GM12892 (cell line): Measurements from ENCODE around the gene NKAIN2.
"Not testable (repeated sequence)": the region's sequence is repeated elsewhere in the genome, so short reads cannot be mapped to it uniquely, and the experiment has no call there.

Experiments
- DNase-seq: peaks from one replicate; pipeline ENCODE4 v3.0.0; 2011; ENCODE audit not compliant: insufficient read length
- FAIRE-seq: peaks from 2 replicates; lab custom pipeline; 2011; peaks lifted over from hg19 to GRCh38; lab: Jason Lieb, UNC
- POLR2A ChIP-seq: IDR thresholded peaks from 2 replicates; pipeline ENCODE4 v1.6.1; 2011; ENCODE audit warnings: low read depth, low read length, control low read depth
- POLR2AphosphoS5 ChIP-seq: IDR thresholded peaks from 2 replicates; pipeline ENCODE4 v1.6.1; 2011; ENCODE audit warnings: low read depth, low read length, control low read depth
- TAF1 ChIP-seq: IDR thresholded peaks from 2 replicates; pipeline ENCODE4 v1.6.1; 2011; ENCODE audit warnings: low read depth, mild to moderate bottlenecking, control low read depth, low read length, borderline replicate concordance

The NKAIN2 gene

GRCh38 chr6:124551711-124552233 is 748.1 kb downstream of the NKAIN2 start:
- no peak for DNase-seq
- no peak for FAIRE-seq
- no peak for TF ChIP-seq POLR2A
- TF ChIP-seq POLR2AphosphoS5, result no peak

GRCh38 chr6:124557873-124558272 is 754.2 kb downstream of the NKAIN2 start:
- TF ChIP-seq POLR2A (no peak), POLR2AphosphoS5 (no peak), TAF1 (no peak)
- FAIRE-seq (no peak), DNase-seq (no peak)

- not testable (repeated sequence) for FAIRE-seq, DNase-seq
Observed at GRCh38 chr6:124560078-124560477, 756.4 kb downstream of the NKAIN2 start.

GRCh38 chr6:124560873-124561567 is 757.4 kb downstream of the NKAIN2 start:
- DNase-seq (no peak), FAIRE-seq (no peak)
- TF ChIP-seq TAF1 (no peak), POLR2A (no peak), POLR2AphosphoS5 (no peak)

- DNase-seq (no peak), FAIRE-seq (no peak)
- TF ChIP-seq POLR2AphosphoS5 (no peak), TAF1 (no peak), POLR2A (no peak)
Observed at GRCh38 chr6:124561635-124562130, 758.0 kb downstream of the NKAIN2 start.

- not testable (repeated sequence) for DNase-seq, FAIRE-seq
Observed at GRCh38 chr6:124564125-124564524, 760.5 kb downstream of the NKAIN2 start.

- DNase-seq (no peak), FAIRE-seq (no peak)
- TF ChIP-seq TAF1 (no peak), POLR2AphosphoS5 (no peak)
Observed at GRCh38 chr6:124567401-124567800, 763.7 kb downstream of the NKAIN2 start.

DNA sequence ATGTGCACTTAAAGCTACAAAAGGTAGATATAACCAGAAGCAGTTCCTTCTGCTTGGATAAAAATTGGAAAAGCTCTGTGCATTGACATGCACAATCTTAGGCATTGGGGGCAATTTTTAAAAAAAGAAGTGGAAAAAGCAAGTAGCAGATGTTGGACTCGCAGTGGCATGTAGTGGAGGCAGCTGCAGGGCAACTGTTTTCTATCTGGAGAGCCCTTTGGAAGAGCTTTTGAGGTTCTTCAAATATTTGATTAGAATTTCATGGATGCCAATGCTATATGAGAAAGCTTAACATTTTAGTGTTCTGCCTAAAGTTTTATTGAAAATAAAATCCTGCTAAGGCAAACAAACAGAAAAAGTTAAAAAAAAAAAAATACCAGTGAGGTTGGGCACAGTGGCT is 770.3 kb downstream of the NKAIN2 start:
- no peak for DNase-seq
- TF ChIP-seq POLR2AphosphoS5 (no peak), TAF1 (no peak), POLR2A (no peak)
- no peak for FAIRE-seq

- TF ChIP-seq POLR2AphosphoS5 (no peak), POLR2A (no peak), TAF1 (no peak)
Observed at GRCh38 chr6:124577734-124578281, 774.1 kb downstream of the NKAIN2 start.

GRCh38 chr6:124590001-124590400 is 786.3 kb downstream of the NKAIN2 start:
- DNase-seq (no peak), FAIRE-seq (no peak)
- no peak for TF ChIP-seq POLR2AphosphoS5
- no peak for TF ChIP-seq POLR2A
- no peak for TF ChIP-seq TAF1

More at GRCh38 chr6:124577734-124578281, 774.1 kb downstream of the NKAIN2 start:
- DNase-seq (no peak), FAIRE-seq (no peak)

DNA sequence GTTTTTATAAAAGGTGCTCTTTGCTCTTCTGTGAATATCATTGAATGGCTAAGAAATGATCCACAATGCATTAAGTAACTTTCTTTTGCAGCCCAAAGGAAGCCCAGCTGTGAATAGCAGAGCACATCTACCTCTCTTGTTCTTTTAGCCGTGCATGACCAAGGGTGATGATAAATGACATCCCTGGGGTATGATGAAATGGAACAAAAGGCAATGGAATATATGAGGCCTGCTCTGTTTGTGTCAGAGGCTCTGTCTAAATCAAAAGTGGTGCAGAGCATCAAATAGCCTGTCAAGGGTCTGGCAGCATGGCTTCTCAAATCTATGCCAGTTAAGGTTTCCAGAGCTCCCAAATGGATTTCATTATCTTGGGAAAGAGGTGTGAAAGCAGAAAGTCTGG is 796.0 kb downstream of the NKAIN2 start:
- no peak for FAIRE-seq
- no peak for DNase-seq
- TF ChIP-seq TAF1 (no peak), POLR2AphosphoS5 (no peak), POLR2A (no peak)

DNA sequence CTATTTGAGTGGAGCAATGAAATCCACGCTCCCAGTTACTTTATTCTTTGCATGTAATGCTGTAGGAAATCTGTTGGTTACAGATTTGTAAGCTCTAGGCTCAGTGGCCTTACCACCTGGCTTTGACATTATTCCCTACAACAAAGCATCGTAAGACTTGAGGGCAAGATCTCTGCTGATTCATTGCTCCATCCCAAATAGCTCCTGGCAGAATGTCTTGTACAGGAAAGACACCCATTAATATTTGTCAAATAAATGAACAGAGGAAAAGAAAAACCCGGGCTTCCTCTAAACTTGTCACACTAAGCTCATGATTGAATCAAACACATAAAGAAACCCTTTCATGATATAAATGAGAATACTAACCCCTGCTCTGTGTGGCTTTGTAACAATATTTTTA is 801.1 kb downstream of the NKAIN2 start:
- DNase-seq, result no peak
- TF ChIP-seq TAF1, result no peak
- TF ChIP-seq POLR2A, result no peak
- TF ChIP-seq POLR2AphosphoS5, result no peak
- no peak for FAIRE-seq

- no peak for DNase-seq
- no peak for FAIRE-seq
- TF ChIP-seq POLR2A (no peak), TAF1 (no peak), POLR2AphosphoS5 (no peak)
Observed at GRCh38 chr6:124607119-124607627, 803.5 kb downstream of the NKAIN2 start.
